Smooth muscle cell (in vitro differentiated cells): ENCODE measurements around the gene CDH4. TPM values are rescaled to one million over a fixed set of nuclear protein-coding genes. Genes with fewer than 3 reads are reported as not detected.

ENCODE experiments used
- DNase-seq: peaks from one replicate; lab custom pipeline; 2025; ENCODE audit not compliant: unreplicated experiment; lab: John Stamatoyannopoulos, UW
- H2AFZ ChIP-seq: fragments of 200-600 bp; sonication (generic); 2 replicates; pipeline ENCODE4 v1.6.0; 2016; ENCODE audit warnings: antibody characterized with exemption, low read depth, mild to moderate bottlenecking
- H3F3A ChIP-seq: fragments of 200-600 bp; sonication (generic); 2 replicates; pipeline ENCODE4 v1.6.0; 2017; ENCODE audit warnings: antibody characterized with exemption, low read depth
- H3K27ac ChIP-seq: fragments of 200-600 bp; sonication (generic); 2 replicates; pipeline ENCODE4 v1.5.1; 2016; ENCODE audit warnings: low read depth, mild to moderate bottlenecking
- H3K27me3 ChIP-seq: fragments of 200-600 bp; sonication (generic); 2 replicates; pipeline ENCODE4 v1.6.1; 2016; ENCODE audit warnings: low read depth, mild to moderate bottlenecking
- H3K36me3 ChIP-seq: fragments of 200-600 bp; sonication (generic); 2 replicates; pipeline ENCODE4 v1.5.1; 2016; ENCODE audit warnings: low read depth
- H3K4me1 ChIP-seq: fragments of 200-600 bp; sonication (generic); 2 replicates; pipeline ENCODE4 v1.5.1; 2016; ENCODE audit warnings: low read depth
- H3K4me2 ChIP-seq: fragments of 200-600 bp; sonication (generic); 2 replicates; pipeline ENCODE4 v1.6.0; 2016; ENCODE audit warnings: mild to moderate bottlenecking
- H3K4me3 ChIP-seq: fragments of 200-600 bp; sonication (generic); 2 replicates; pipeline ENCODE4 v1.5.1; 2016; ENCODE audit warnings: mild to moderate bottlenecking
- H3K79me2 ChIP-seq: fragments of 200-600 bp; sonication (generic); 2 replicates; pipeline ENCODE4 v1.6.0; 2016; ENCODE audit warnings: low read depth, mild to moderate bottlenecking
- H3K9ac ChIP-seq: fragments of 200-600 bp; sonication (generic); 2 replicates; pipeline ENCODE4 v1.6.0; 2016; ENCODE audit warnings: low read depth
- H3K9me3 ChIP-seq: fragments of 200-600 bp; sonication (generic); replicated peaks from 2 replicates; pipeline ENCODE4 v1.5.1; 2016; ENCODE audit warnings: low read depth
- H4K20me1 ChIP-seq: fragments of 200-600 bp; sonication (generic); 2 replicates; pipeline ENCODE4 v1.6.0; 2016; ENCODE audit warnings: low read depth
- WGBS: methylation state at CpG from one replicate; pipeline ENCODE4 v1.1.7; 2016; ENCODE audit warnings: low lambda C conversion rate; 5-methylcytosine and 5-hydroxymethylcytosine counted together
- polyA plus RNA-seq: library from polyadenylated mRNA; unstranded; fragments of >200 nt; fragmentation: Nextera tagmentation; extraction: Ambion mirVana; gene quantifications from 2 replicates; pipeline ENCODE4 v1.2.1, GENCODE V29; 2016
- total RNA-seq: library from RNA; depleted of rRNA; stranded (reverse); fragments of >200 nt; gene quantifications from 2 replicates; pipeline ENCODE4 v1.2.3, GENCODE V29; 2014
- TF ChIP-seq, protein P1 (sequence below): fragments of 200-600 bp; sonication (generic); IDR thresholded peaks from 2 replicates; pipeline ENCODE4 v1.5.1; 2017; ENCODE audit warnings: borderline replicate concordance, mild to moderate bottlenecking, antibody characterized with exemption; ENCODE audit not compliant: insufficient read depth, poor library complexity, severe bottlenecking

The CDH4 gene
- total and polyA plus RNA-seq, 2 experiments from 2014 or later: 0.03 to 0.04 TPM

DNA sequence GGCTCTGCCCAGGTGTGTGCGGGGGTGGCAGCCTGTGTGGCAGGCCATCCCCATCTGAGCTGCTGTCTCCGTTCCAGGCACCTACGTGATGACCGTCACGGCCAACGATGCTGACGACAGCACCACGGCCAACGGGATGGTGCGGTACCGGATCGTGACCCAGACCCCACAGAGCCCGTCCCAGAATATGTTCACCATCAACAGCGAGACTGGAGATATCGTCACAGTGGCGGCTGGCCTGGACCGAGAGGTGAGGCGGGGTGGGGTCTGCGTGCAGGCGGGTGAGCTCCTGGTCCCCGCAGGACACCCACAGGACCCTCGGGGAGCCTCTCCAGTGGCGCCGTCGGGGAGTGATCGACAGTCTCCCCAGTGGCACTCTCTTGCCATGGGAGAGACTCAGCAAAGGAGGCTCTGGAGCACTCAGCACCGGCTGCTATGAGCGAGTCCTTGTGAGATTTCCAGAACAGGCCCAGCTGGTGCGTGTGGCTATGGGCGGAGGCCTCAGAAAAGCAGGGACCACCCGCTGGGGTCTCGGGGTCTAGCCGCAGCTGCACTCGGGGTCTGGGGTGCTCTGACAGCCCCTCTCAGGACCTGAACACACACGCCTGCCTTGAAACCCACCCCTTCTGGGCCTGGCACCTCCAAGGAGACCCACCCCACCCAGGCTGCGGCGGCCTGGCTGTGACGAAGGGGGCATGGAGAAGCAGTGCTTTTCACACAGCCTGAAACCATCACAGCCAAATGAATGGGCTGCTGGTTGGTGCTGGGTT is 621.8 kb downstream of the CDH4 start:
- no peaks in the 10 kb centered on the region for H3K79me2 ChIP-seq
- H3K9me3 ChIP-seq: no peaks in the 10 kb centered on the region
- no peak overlapping the region for H3K4me3 ChIP-seq
- TF ChIP-seq, protein P1, sequence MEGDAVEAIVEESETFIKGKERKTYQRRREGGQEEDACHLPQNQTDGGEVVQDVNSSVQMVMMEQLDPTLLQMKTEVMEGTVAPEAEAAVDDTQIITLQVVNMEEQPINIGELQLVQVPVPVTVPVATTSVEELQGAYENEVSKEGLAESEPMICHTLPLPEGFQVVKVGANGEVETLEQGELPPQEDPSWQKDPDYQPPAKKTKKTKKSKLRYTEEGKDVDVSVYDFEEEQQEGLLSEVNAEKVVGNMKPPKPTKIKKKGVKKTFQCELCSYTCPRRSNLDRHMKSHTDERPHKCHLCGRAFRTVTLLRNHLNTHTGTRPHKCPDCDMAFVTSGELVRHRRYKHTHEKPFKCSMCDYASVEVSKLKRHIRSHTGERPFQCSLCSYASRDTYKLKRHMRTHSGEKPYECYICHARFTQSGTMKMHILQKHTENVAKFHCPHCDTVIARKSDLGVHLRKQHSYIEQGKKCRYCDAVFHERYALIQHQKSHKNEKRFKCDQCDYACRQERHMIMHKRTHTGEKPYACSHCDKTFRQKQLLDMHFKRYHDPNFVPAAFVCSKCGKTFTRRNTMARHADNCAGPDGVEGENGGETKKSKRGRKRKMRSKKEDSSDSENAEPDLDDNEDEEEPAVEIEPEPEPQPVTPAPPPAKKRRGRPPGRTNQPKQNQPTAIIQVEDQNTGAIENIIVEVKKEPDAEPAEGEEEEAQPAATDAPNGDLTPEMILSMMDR: no peak
- WGBS: 97% methylated on average over 38 of the region's 38 CpGs
- H3K27me3 ChIP-seq: no peaks in the 10 kb centered on the region
- no peaks in the 10 kb centered on the region for H4K20me1 ChIP-seq
- no peaks in the 10 kb centered on the region for H3K4me1 ChIP-seq
- H3F3A ChIP-seq: no peaks in the 10 kb centered on the region
- no peak overlapping the region for H3K9ac ChIP-seq
- H2AFZ ChIP-seq: no peak overlapping the region
- no peak for DNase-seq
- no peaks in the 10 kb centered on the region for H3K36me3 ChIP-seq
- H3K4me2 ChIP-seq: no peak overlapping the region
- H3K27ac ChIP-seq: no peak overlapping the region

DNA sequence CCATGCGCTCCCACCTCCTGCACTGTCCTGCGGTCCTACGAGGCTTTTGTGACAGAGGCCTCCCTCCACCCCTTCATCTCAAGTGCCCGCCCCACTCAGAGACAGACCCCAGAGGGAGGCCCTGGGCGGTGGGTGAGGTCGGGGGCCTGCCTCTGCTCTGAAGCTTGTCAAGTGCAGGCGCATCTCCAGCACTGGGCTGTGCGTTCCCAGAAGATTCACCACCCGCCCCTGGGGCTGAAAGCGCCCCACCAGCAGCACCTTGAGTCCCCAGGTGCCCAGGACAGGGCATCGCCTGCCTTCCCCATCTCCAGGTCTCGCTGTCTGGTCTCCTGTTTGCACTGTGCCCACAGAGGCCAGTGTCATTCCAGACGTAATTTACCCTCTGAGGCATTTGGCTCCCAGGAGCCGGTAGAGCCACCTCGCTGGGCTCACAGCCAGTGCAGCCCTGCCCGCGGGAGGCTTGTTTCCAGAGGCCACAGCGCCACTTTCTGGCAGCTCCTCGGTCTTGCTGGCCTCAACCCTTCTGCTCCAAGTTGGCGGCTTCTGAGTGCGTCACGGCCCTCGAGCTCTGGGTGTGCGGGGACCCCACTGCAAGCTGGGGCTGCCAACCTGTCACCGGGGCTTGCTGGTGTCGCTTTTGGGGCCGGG is 622.5 kb downstream of the CDH4 start:
- no peak overlapping the region for H3K27ac ChIP-seq
- H3K9ac ChIP-seq: no peak overlapping the region
- no peaks in the 10 kb centered on the region for H3K9me3 ChIP-seq
- WGBS: 63% methylated on average over 27 of the region's 27 CpGs
- no peaks in the 10 kb centered on the region for H3K27me3 ChIP-seq
- no peak overlapping the region for H2AFZ ChIP-seq
- H3K36me3 ChIP-seq: no peaks in the 10 kb centered on the region
- H4K20me1 ChIP-seq: no peaks in the 10 kb centered on the region
- H3K4me2 ChIP-seq: no peak overlapping the region
- TF ChIP-seq, protein P1: no peak
- H3K79me2 ChIP-seq: no peaks in the 10 kb centered on the region
- no peaks in the 10 kb centered on the region for H3F3A ChIP-seq
- DNase-seq: no peak
- H3K4me1 ChIP-seq: no peaks in the 10 kb centered on the region
- H3K4me3 ChIP-seq: no peak overlapping the region

DNA sequence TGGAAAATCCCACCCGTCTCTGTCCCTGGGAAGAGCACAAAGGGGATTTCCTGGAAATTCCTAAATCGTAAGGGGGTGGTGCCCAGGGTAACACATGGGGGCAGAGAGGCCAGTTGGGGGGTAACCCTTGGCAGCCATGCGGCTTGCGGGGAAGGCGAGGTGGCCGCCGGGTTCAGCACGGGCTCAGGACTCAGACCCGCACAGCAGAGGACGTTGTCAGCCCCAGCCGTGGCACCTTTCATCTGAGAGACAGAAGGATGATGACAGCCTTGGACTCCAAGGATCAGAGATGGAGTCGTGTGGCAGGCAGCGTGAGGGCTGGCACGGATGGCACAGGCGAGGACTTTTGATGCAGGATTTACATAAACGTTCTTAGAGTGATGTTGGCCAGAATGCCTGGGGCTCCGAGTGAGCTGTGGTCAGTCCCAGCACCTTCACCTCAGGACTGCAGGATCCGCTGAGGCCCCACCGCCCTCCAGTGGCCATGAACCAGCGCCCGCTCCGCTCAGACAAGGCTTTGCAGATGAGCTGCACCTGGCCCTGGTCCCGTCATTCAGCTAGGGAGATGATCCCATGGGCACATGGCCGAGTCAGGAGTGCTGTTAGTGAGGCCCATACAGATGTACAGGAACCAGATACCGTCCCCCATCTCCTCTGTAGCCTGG is 623.3 kb downstream of the CDH4 start:
- TF ChIP-seq, protein P1: no peak
- H3K9me3 ChIP-seq: no peaks in the 10 kb centered on the region

More for the DNA sequence above, 623.3 kb downstream of the CDH4 start:
- Histone ChIP-seq H3K27ac (no peak overlapping the region), H3K27me3 (no peaks in the 10 kb centered on the region), H4K20me1 (no peaks in the 10 kb centered on the region), H3K4me3 (no peak overlapping the region), H3K9ac (no peak overlapping the region), H3K79me2 (no peaks in the 10 kb centered on the region), H2AFZ (no peak overlapping the region), H3F3A (no peaks in the 10 kb centered on the region), H3K4me2 (no peak overlapping the region), H3K4me1 (no peaks in the 10 kb centered on the region), H3K36me3 (no peaks in the 10 kb centered on the region)
- 88% methylated on average over 23 of the region's 25 CpGs for WGBS
- DNase-seq: no peak
